Measurements from ENCODE around the gene BIRC7.

GRCh38 chr20:63264000-63264399 is 28.3 kb downstream of the BIRC7 start:
- TF ChIP-seq ZNF396 (CRISPR knock-in tag; IDR thresholded peaks at IDR 0.05; ENCODE audit: borderline replicate concordance) (no peak), CTCF (IDR thresholded peaks at IDR 0.05) (no peak), NR2C2 (CRISPR knock-in tag; IDR thresholded peaks at IDR 0.05) (no peak), NR3C1 (CRISPR knock-in tag; conservative IDR thresholded peaks at IDR 0.05; ENCODE audit: low read depth) (no peak), NR1H2 (CRISPR knock-in tag; IDR thresholded peaks at IDR 0.05) (no peak), TEAD1 (CRISPR knock-in tag; IDR thresholded peaks at IDR 0.05) (no peak), SP1 (CRISPR knock-in tag; conservative IDR thresholded peaks at IDR 0.05) (no peak), OVOL2 (CRISPR knock-in tag; IDR thresholded peaks at IDR 0.05; ENCODE audit: borderline replicate concordance) (no peak)
- TF ChIP-seq, protein P1, sequence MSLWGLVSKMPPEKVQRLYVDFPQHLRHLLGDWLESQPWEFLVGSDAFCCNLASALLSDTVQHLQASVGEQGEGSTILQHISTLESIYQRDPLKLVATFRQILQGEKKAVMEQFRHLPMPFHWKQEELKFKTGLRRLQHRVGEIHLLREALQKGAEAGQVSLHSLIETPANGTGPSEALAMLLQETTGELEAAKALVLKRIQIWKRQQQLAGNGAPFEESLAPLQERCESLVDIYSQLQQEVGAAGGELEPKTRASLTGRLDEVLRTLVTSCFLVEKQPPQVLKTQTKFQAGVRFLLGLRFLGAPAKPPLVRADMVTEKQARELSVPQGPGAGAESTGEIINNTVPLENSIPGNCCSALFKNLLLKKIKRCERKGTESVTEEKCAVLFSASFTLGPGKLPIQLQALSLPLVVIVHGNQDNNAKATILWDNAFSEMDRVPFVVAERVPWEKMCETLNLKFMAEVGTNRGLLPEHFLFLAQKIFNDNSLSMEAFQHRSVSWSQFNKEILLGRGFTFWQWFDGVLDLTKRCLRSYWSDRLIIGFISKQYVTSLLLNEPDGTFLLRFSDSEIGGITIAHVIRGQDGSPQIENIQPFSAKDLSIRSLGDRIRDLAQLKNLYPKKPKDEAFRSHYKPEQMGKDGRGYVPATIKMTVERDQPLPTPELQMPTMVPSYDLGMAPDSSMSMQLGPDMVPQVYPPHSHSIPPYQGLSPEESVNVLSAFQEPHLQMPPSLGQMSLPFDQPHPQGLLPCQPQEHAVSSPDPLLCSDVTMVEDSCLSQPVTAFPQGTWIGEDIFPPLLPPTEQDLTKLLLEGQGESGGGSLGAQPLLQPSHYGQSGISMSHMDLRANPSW (CRISPR knock-in tag; conservative IDR thresholded peaks at IDR 0.05; ENCODE audit: low read depth), result no peak
- TF ChIP-seq, protein P2, sequence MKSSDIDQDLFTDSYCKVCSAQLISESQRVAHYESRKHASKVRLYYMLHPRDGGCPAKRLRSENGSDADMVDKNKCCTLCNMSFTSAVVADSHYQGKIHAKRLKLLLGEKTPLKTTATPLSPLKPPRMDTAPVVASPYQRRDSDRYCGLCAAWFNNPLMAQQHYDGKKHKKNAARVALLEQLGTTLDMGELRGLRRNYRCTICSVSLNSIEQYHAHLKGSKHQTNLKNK (CRISPR knock-in tag; IDR thresholded peaks at IDR 0.05), result no peak
- TF ChIP-seq, protein P3, sequence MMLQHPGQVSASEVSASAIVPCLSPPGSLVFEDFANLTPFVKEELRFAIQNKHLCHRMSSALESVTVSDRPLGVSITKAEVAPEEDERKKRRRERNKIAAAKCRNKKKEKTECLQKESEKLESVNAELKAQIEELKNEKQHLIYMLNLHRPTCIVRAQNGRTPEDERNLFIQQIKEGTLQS (CRISPR knock-in tag; conservative IDR thresholded peaks at IDR 0.05), result no peak
- TF ChIP-seq, protein P4, sequence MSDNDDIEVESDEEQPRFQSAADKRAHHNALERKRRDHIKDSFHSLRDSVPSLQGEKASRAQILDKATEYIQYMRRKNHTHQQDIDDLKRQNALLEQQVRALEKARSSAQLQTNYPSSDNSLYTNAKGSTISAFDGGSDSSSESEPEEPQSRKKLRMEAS (CRISPR knock-in tag; IDR thresholded peaks at IDR 0.05), result no peak
- TF ChIP-seq, protein P5, sequence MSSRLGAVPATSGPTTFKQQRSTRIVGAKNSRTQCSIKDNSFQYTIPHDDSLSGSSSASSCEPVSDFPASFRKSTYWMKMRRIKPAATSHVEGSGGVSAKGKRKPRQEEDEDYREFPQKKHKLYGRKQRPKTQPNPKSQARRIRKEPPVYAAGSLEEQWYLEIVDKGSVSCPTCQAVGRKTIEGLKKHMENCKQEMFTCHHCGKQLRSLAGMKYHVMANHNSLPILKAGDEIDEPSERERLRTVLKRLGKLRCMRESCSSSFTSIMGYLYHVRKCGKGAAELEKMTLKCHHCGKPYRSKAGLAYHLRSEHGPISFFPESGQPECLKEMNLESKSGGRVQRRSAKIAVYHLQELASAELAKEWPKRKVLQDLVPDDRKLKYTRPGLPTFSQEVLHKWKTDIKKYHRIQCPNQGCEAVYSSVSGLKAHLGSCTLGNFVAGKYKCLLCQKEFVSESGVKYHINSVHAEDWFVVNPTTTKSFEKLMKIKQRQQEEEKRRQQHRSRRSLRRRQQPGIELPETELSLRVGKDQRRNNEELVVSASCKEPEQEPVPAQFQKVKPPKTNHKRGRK (CRISPR knock-in tag; IDR thresholded peaks at IDR 0.05; ENCODE audit: borderline replicate concordance), result no peak

Measured in WTC11 (cell line).